ENCODE data around the gene R3HCC1L.
"Not testable (repeated sequence)": the region's sequence is repeated elsewhere in the genome, so short reads cannot be mapped to it uniquely, and the experiment has no call there.

R3HCC1L gene

GRCh38 chr10:98107644-98108430, 26.6 kb upstream of the R3HCC1L start:
- Mint-ChIP-seq H3K9me3 (no peaks in the 10 kb centered on the region), H3K36me3 (ENCODE audit: low read depth) (no peaks in the 10 kb centered on the region), H3K27ac (no peak overlapping the region), H3K4me3 (no peak overlapping the region), H3K27me3 (ENCODE audit: low read depth) (peaks cover 13% of the 10 kb centered on the region), H3K4me1 (ENCODE audit: low read depth) (no peaks in the 10 kb centered on the region)

- Mint-ChIP-seq H3K9me3 (no peaks in the 10 kb centered on the region), H3K27me3 (ENCODE audit: low read depth) (peaks cover 21% of the 10 kb centered on the region), H3K4me3 (no peak overlapping the region), H3K36me3 (ENCODE audit: low read depth) (no peaks in the 10 kb centered on the region), H3K4me1 (ENCODE audit: low read depth) (no peaks in the 10 kb centered on the region), H3K27ac (no peak overlapping the region)
These were observed 24.1 kb upstream of the R3HCC1L start for GRCh38 chr10:98110356-98110755.

- H3K9me3 Mint-ChIP-seq: no peaks in the 10 kb centered on the region
- H3K4me1 Mint-ChIP-seq (ENCODE audit: low read depth): no peaks in the 10 kb centered on the region
- H3K4me3 Mint-ChIP-seq: no peak overlapping the region
- H3K27ac Mint-ChIP-seq: no peak overlapping the region
- H3K27me3 Mint-ChIP-seq (ENCODE audit: low read depth): peaks cover 38% of the 10 kb centered on the region
- H3K36me3 Mint-ChIP-seq (ENCODE audit: low read depth): no peaks in the 10 kb centered on the region
These were observed 19.2 kb upstream of the R3HCC1L start for GRCh38 chr10:98115031-98115787.

GRCh38 chr10:98119891-98120290, 14.6 kb upstream of the R3HCC1L start:
- Mint-ChIP-seq H3K9me3 (peaks cover 13% of the 10 kb centered on the region), H3K36me3 (ENCODE audit: low read depth) (no peaks in the 10 kb centered on the region), H3K4me3 (no peak overlapping the region), H3K4me1 (ENCODE audit: low read depth) (no peaks in the 10 kb centered on the region), H3K27ac (no peak overlapping the region), H3K27me3 (ENCODE audit: low read depth) (peaks cover 46% of the 10 kb centered on the region)

GRCh38 chr10:98125940-98126631, 8.4 kb upstream of the R3HCC1L start:
- Mint-ChIP-seq H3K4me3 (no peak overlapping the region), H3K9me3 (peaks cover 17% of the 10 kb centered on the region), H3K36me3 (ENCODE audit: low read depth) (peaks cover 1% of the 10 kb centered on the region), H3K27ac (no peak overlapping the region), H3K27me3 (ENCODE audit: low read depth) (peaks cover 28% of the 10 kb centered on the region), H3K4me1 (ENCODE audit: low read depth) (no peaks in the 10 kb centered on the region)

GRCh38 chr10:98128802-98129201, 5.7 kb upstream of the R3HCC1L start:
- no peak overlapping the region for H3K4me3 Mint-ChIP-seq
- no peak overlapping the region for H3K27ac Mint-ChIP-seq
- peaks cover 12% of the 10 kb centered on the region for H3K27me3 Mint-ChIP-seq (ENCODE audit: low read depth)
- peaks cover 6% of the 10 kb centered on the region for H3K36me3 Mint-ChIP-seq (ENCODE audit: low read depth)
- H3K9me3 Mint-ChIP-seq: peaks cover 7% of the 10 kb centered on the region
- H3K4me1 Mint-ChIP-seq (ENCODE audit: low read depth): peaks cover 4% of the 10 kb centered on the region

- H3K4me1 Mint-ChIP-seq (ENCODE audit: low read depth): peaks cover 20% of the 10 kb centered on the region
- H3K27me3 Mint-ChIP-seq (ENCODE audit: low read depth): peaks cover 11% of the 10 kb centered on the region
- H3K4me3 Mint-ChIP-seq: no peak overlapping the region
- H3K27ac Mint-ChIP-seq: no peak overlapping the region
- peaks cover 7% of the 10 kb centered on the region for H3K36me3 Mint-ChIP-seq (ENCODE audit: low read depth)
- peaks cover 7% of the 10 kb centered on the region for H3K9me3 Mint-ChIP-seq
These were observed 2.8 kb upstream of the R3HCC1L start for GRCh38 chr10:98131619-98132018.

- not testable (repeated sequence) for H3K36me3 Mint-ChIP-seq (ENCODE audit: low read depth)
- H3K4me3 Mint-ChIP-seq: peak overlapping the region; percentile 47
- peaks cover 31% of the 10 kb centered on the region for H3K4me1 Mint-ChIP-seq (ENCODE audit: low read depth)
These were observed 1.2 kb upstream of the R3HCC1L start for GRCh38 chr10:98133075-98133752.

GRCh38 chr10:98134117-98134430, 383 bp upstream of the R3HCC1L start:
- H3K27ac Mint-ChIP-seq: peak overlapping the region; percentile 82
- peaks cover 34% of the 10 kb centered on the region for H3K4me1 Mint-ChIP-seq (ENCODE audit: low read depth)
- peaks cover 2% of the 10 kb centered on the region for H3K27me3 Mint-ChIP-seq (ENCODE audit: low read depth)
- peak overlapping the region; percentile 90 for H3K4me3 Mint-ChIP-seq
- peaks cover 7% of the 10 kb centered on the region for H3K9me3 Mint-ChIP-seq
- peaks cover 7% of the 10 kb centered on the region for H3K36me3 Mint-ChIP-seq (ENCODE audit: low read depth)

More at GRCh38 chr10:98133075-98133752, 1.2 kb upstream of the R3HCC1L start:
- not testable (repeated sequence) for H3K27ac Mint-ChIP-seq; H3K27me3 Mint-ChIP-seq (ENCODE audit: low read depth); H3K9me3 Mint-ChIP-seq

- peaks cover 41% of the 10 kb centered on the region for H3K4me1 Mint-ChIP-seq (ENCODE audit: low read depth)
These were observed 904 bp downstream of the R3HCC1L start for GRCh38 chr10:98135222-98135899.

GRCh38 chr10:98136775-98137174, 2.3 kb downstream of the R3HCC1L start:
- not testable (repeated sequence) for H3K4me3 Mint-ChIP-seq; H3K27me3 Mint-ChIP-seq (ENCODE audit: low read depth); H3K9me3 Mint-ChIP-seq; H3K27ac Mint-ChIP-seq; H3K36me3 Mint-ChIP-seq (ENCODE audit: low read depth)
- peaks cover 49% of the 10 kb centered on the region for H3K4me1 Mint-ChIP-seq (ENCODE audit: low read depth)

More at GRCh38 chr10:98135222-98135899, 904 bp downstream of the R3HCC1L start:
- H3K27me3 Mint-ChIP-seq (ENCODE audit: low read depth): no peaks in the 10 kb centered on the region
- peaks cover 7% of the 10 kb centered on the region for H3K36me3 Mint-ChIP-seq (ENCODE audit: low read depth)
- H3K4me3 Mint-ChIP-seq: peak overlapping the region; percentile 90
- H3K27ac Mint-ChIP-seq: peak overlapping the region; percentile 82
- peaks cover 7% of the 10 kb centered on the region for H3K9me3 Mint-ChIP-seq

GRCh38 chr10:98138031-98138430, 3.6 kb downstream of the R3HCC1L start:
- peak overlapping the region; percentile 33 for H3K4me3 Mint-ChIP-seq
- H3K27ac Mint-ChIP-seq: peak overlapping the region; percentile 68
- peaks cover 7% of the 10 kb centered on the region for H3K9me3 Mint-ChIP-seq
- H3K36me3 Mint-ChIP-seq (ENCODE audit: low read depth): peaks cover 8% of the 10 kb centered on the region
- H3K4me1 Mint-ChIP-seq (ENCODE audit: low read depth): peaks cover 50% of the 10 kb centered on the region
- no peaks in the 10 kb centered on the region for H3K27me3 Mint-ChIP-seq (ENCODE audit: low read depth)

- Mint-ChIP-seq H3K9me3 (no peaks in the 10 kb centered on the region), H3K27ac (no peak overlapping the region), H3K4me3 (no peak overlapping the region), H3K27me3 (ENCODE audit: low read depth) (no peaks in the 10 kb centered on the region), H3K36me3 (ENCODE audit: low read depth) (peaks cover 6% of the 10 kb centered on the region), H3K4me1 (ENCODE audit: low read depth) (peaks cover 45% of the 10 kb centered on the region)
These were observed 5.0 kb downstream of the R3HCC1L start for GRCh38 chr10:98139431-98139830.
